Measurements from ENCODE around the gene ARHGEF4.

ARHGEF4 gene

DNA sequence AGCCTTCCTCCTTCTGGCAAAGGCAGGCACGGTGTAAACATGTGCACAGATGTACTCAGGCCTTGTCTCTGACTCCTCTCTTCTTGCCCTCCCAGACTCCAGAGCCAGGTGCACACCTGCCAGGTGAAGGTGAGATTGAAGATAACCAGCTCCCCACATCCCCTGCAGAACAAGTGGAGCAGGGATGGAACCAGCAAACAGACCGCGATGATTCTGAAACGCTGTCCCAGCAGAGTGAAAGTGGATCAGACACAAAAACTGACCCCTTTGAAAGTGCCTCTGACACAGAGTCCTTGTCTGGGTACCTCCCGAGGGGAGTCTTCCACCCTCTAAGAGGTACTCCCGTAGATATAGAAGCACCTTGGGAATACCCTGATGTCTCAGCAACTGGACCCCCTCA lies 77.2 kb downstream of the ARHGEF4 start:
- DNase-seq (ENCODE audit: insufficient read length, low spot score), result no peak
- FAIRE-seq, result no peak

DNA sequence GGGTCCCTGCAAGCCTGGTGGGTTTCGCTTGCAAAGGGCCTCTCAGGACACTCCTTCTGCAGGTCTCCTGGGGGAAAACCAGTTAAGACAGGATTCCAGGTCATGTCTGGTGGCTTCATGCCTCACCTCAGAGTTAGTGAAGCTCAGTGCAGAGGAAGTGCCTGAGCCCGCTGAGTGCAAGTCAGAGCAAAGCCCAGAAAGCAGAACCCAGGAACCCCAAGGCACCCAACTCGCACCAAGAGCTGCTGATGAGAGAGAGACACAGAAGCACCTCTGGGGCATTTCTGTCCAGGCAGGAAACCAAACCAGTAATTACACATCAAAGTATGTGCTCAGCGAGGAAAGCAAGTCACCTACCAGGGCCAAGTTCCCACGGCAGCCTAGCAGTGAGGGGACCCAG lies 78.4 kb downstream of the ARHGEF4 start:
- FAIRE-seq, result no peak
- DNase-seq (ENCODE audit: insufficient read length, low spot score), result no peak
- no peak for TF ChIP-seq POLR2A (IDR thresholded peaks at IDR 0.05; ENCODE audit: low read depth, low read length)

More for the DNA sequence above, 77.2 kb downstream of the ARHGEF4 start:
- TF ChIP-seq POLR2A (IDR thresholded peaks at IDR 0.05; ENCODE audit: low read depth, low read length), result no peak

DNA sequence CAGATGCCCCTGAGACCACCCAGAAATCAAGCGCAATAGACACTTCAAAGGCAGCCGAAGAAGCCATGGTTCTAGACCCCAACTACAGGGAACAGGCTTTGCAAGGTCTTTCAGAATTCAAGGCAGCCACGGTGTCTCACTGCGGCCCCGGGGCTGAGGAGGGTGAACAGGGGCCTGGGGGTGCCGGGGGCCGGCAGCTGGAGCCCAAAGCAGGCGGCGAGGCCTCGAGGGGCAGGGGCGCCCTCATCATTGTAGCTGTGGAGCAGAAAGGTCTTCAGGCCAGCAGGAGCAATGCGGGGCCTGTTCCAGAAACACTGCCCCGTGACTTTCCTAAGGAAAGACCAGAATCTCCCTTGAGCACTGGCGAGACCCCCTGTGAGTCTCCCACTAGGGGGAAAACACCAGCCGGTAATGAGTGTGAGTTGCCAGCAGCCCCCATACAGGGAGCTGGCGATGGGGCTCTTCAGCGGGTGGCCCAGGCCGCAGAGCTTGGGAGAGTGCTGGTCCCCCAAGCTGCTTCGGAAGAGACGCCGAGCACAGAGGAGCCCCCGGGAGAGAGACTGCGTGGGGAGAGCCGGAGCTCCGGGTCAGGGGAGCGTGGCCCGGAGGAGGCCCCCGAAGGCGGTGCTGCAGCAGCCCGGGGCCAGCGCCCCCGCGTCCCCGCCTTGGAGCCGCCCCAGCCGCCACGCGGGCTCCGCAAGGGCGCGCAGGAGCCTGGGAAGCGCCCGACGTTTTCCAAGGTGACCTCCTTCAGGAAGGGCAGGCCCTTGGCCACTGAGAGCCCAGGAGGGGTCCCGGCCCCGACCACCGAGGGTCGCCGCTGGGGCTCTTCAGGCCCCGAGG lies 79.1 kb downstream of the ARHGEF4 start:
- DNase-seq (ENCODE audit: insufficient read length, low spot score) (no peak), FAIRE-seq (no peak)
- TF ChIP-seq POLR2A (IDR thresholded peaks at IDR 0.05; ENCODE audit: low read depth, low read length), result no peak

DNA sequence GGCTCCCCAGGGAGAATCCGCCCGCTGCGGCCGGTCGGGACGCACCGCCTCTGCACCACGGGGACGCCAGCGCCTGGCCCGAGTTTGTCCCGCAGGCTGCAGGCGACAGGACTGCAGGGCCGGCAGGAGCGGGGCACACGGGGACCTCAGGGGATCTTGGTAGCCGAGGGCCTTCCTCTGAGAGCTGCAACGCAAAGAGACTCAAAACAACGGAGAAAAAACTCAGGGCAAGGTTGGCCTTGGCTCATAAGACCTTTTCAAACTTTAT lies 79.7 kb downstream of the ARHGEF4 start:
- DNase-seq (ENCODE audit: insufficient read length, low spot score) (no peak), FAIRE-seq (no peak)
- no peak for TF ChIP-seq POLR2A (IDR thresholded peaks at IDR 0.05; ENCODE audit: low read depth, low read length)

DNA sequence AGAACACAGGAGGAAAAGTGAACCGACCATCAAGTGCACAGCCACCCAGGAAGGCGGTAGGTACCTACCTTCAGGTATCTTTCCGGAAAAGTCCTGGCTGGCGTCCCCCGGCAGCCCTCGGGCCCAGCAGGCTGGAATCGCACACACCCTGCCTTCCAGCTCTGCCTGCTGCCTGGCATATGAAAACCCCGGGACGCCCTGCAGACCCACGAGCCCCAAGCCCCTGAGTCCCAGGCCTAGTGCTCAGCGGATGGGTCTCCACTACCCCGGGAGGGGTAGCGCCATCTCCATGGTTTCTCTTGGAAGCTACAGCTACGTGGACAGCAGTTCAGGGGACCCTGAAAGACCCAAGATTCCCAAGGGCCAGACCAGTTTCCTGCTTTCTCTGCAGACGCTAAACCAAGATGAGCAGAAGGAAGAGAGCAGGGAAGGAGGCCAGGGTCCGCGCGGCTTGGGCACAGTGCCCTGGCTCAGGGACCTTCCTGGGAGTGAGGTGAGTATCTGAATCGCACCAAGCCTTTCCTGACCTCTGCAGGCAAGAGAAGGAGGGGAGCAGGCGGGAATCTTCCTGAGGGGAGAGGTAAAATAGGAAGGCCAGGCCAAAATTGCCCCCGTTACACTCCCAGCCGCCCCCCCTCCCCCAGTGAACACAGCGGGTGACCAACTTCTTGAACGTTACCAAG lies 80.4 kb downstream of the ARHGEF4 start:
- no peak for DNase-seq (ENCODE audit: insufficient read length, low spot score)
- FAIRE-seq, result no peak
- no peak for TF ChIP-seq POLR2A (IDR thresholded peaks at IDR 0.05; ENCODE audit: low read depth, low read length)

DNA sequence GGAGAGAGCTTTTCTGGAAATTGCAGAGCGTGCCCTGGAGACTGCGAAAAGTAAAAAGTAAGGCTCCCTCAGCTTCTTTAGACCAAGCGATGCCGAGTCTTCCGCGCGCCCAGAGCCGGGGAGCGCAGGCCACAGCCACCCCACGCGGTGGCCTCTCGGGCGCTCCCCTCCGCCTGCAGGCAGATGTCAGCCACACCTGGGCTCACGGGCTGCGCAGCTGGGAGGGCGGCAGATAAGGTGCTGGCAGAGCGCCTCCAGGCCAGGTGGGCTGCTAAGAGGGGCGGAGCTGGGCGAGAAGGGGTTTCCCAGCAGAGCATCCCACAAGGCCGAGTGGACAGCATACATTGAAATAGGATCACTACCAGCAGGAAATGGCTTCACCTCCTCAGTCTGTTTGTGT lies 81.7 kb downstream of the ARHGEF4 start:
- TF ChIP-seq POLR2A (IDR thresholded peaks at IDR 0.05; ENCODE audit: low read depth, low read length), result no peak
- FAIRE-seq, result no peak
- DNase-seq (ENCODE audit: insufficient read length, low spot score), result no peak

DNA sequence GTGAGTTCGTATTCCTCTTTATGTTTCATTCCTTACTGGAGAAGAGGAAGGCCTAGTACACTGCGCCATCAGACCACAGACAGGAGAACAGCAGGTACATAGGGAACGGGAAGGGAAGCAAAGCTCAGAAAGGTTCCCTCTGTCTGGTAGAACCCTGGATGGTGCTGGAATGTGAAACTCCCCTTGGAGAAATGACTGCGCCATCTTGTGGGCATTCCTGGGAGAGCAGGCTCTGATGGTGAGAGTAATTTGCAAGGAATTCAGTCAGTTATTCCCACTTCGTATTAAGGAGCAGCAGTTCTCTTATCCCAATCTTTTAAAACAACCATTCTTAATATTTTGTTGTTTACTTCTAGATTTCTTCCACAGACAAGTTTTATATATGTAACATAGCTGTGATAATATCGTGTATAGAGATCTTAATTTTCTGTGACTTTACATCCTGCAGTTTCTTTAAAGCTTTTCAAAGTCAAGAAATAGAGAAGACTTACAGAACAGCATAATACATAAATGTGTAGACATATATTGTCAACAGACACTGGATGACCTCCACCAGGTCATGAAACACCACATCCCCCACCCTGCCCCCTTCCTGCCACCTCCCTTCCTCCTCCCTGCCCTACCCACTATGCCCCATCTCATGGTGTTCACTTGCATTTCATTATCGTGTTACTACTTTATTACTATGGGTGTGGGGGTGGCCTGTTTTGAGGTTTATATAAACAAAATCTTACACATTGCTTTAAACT lies 83.9 kb downstream of the ARHGEF4 start:
- DNase-seq (ENCODE audit: insufficient read length, low spot score), result peak; percentile 86
- peak; percentile 74 for FAIRE-seq
- no peak for TF ChIP-seq POLR2A (IDR thresholded peaks at IDR 0.05; ENCODE audit: low read depth, low read length)

DNA sequence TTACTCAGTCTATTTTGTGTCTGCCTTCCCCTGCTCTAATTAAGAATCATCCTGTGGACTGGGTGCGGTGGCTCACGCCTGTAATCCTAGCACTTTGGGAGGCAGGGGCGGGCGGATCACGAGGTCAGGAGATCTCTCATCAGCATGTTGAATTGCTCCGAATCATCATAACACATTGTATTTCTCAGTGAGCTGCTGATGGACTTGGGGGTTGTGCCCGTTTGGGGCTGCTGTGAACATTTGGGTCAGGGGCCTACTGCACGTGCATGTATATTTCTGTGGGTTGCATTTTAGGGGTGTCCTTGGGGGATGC lies 84.4 kb downstream of the ARHGEF4 start:
- no peak for FAIRE-seq
- no peak for TF ChIP-seq POLR2A (IDR thresholded peaks at IDR 0.05; ENCODE audit: low read depth, low read length)

DNA sequence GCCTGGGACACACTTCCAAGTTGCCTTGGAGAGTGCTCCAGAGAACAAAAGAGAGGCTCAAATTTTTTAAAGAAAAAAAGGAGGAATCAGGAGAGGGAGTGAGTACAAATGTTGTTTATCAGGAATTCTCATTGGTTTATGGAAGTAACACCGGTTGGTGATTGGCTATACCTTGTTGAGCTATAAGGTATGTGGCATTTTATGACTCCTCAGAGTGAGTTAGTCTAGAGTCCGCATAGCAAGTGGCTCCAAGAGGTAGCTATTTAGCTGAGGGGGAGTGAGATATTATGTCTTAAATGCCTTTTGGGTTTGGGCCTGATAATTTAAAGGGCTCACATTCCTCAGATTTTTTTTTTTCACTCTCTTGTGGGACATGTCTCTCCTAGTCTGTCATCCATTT lies 85.7 kb downstream of the ARHGEF4 start:
- DNase-seq (ENCODE audit: insufficient read length, low spot score), result no peak
- TF ChIP-seq POLR2A (IDR thresholded peaks at IDR 0.05; ENCODE audit: low read depth, low read length), result no peak
- FAIRE-seq, result no peak

More for the DNA sequence above, 84.4 kb downstream of the ARHGEF4 start:
- no peak for DNase-seq (ENCODE audit: insufficient read length, low spot score)

DNA sequence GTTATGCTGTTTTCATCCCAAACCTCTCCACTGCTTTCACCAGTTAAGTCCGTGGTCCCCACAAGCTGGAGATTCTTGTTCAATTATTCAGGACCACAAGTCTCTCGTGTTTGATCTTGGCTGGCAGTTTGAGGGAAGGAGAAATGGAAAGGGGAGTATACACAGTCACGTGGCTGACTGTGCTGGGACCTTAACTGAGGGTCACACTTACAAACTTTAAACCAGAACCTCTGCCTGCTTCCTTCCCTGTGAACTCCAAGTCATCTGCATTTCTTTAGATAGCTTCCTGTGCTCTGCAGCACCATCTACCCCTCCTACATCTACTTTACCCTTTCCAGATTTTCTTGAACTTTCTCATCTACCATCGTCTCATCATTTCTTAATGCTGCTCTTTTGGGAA lies 91.7 kb downstream of the ARHGEF4 start:
- FAIRE-seq (no peak), DNase-seq (ENCODE audit: insufficient read length, low spot score) (no peak)
- no peak for TF ChIP-seq POLR2A (IDR thresholded peaks at IDR 0.05; ENCODE audit: low read depth, low read length)

DNA sequence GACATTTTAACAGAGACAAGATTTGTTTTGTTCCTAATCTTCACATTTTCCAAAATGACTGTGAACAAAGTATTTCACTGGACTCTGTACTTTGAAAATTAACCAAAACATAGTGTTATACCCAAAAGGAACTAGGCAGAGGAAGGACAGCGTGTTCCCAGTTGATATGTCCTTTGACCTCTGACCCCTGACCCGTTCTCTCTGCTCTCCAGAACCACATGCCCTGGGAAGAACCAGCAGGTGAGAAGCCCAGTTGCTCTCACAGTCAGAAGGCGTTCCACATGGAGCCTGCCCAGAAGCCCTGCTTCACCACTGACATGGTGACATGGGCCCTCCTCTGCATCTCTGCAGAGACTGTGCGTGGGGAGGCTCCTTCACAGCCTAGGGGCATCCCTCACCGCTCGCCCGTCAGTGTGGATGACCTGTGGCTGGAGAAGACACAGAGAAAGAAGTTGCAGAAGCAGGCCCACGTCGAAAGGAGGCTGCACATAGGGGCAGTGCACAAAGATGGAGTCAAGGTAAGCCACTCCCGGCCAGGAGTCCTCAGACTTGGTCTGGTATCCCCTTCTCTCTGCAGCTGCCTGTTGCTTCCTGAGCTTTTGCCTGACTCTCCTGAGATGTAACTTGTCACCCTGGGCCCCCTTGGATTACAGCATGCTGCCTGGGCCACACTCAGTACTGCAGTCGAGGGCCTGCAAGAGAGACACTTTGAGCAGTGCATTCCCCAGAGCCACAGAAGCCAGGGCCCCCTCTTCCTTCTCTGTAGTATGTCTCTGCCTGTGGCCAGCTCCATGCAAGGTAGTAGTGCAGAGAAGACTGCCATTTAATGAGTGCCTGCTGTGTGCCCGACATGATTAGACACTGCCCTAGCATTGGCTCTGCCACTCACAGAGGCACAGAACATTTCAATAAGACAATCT lies 94.3 kb downstream of the ARHGEF4 start:
- DNase-seq (ENCODE audit: insufficient read length, low spot score) (no peak), FAIRE-seq (no peak)
- no peak for TF ChIP-seq POLR2A (IDR thresholded peaks at IDR 0.05; ENCODE audit: low read depth, low read length)

DNA sequence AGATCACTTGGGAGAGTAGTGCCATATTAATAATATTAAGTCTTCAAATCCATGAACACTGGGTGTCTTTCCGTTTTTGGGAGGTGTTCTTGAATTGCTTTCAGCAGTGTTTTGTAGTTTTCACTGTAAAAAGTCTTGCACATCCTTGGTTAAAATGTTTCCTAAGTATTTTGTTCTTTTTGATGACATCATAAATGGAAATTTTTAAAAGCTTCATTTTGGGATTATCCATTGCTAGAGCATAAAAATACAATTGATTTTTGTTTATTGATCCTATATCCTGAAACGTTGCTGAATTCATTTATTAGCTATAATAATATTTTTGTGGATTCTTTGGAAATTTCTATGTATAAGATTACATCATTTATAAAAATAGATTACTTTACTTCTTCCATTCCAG lies 96.8 kb downstream of the ARHGEF4 start:
- TF ChIP-seq POLR2A (IDR thresholded peaks at IDR 0.05; ENCODE audit: low read depth, low read length), result no peak
- FAIRE-seq (no peak), DNase-seq (ENCODE audit: insufficient read length, low spot score) (no peak)

DNA sequence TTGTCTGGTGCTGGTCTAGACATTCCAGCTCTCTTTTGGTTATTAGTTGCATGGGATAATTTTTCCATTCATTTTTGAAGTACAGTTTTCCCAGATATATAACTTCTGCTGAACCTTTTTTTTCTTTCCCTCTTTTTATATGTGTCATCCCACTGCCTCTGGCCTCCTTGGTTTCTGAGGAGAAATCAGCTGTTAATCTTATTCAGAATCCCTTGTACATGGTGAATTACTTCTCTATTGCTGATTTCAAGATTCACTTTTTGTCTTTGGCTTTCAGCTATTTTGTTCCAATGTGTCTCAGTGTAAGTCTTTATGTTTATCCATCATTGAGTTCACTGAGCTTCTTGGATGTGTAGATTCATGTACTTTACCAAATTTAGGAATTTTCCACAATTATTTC lies 99.7 kb downstream of the ARHGEF4 start:
- no peak for TF ChIP-seq POLR2A (IDR thresholded peaks at IDR 0.05; ENCODE audit: low read depth, low read length)
- FAIRE-seq, result peak; percentile 36
- DNase-seq (ENCODE audit: insufficient read length, low spot score), result no peak

DNA sequence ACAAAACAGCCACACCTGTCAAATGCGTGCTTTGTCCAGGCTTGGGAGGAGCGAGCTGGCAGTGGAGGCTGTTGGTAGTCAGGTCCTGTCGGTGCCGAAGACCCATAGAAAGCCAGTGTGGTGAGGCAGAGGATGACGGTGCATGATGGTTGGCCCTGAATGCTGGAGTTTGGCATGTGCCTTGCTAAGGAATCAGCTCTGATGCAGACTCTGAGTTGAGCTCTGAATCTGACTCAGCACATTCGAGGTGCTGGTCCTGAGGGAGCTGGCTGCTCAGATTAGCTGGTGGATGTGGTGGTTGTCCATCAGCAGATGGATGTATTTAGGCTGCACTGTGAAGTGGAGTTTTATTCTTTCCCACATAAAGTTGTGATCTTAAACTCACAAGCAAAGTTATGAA lies 111.3 kb downstream of the ARHGEF4 start:
- no peak for FAIRE-seq
- DNase-seq (ENCODE audit: insufficient read length, low spot score), result no peak
- TF ChIP-seq POLR2A (IDR thresholded peaks at IDR 0.05; ENCODE audit: low read depth, low read length), result no peak

Data from H54 (cell line).